OCI-M2 (cell line): Measurements from ENCODE around the gene LRRC4B.
"Not testable (repeated sequence)": the region's sequence is repeated elsewhere in the genome, so short reads cannot be mapped to it uniquely, and the experiment has no call there.

ENCODE experiments used
- DNase-seq: peaks from one replicate; lab custom pipeline; 2025; ENCODE audit not compliant: unreplicated experiment; lab: John Stamatoyannopoulos, UW

LRRC4B gene

GRCh38 chr19:50489461-50490011, 78.7 kb downstream of the LRRC4B start:
- no peak for DNase-seq

GRCh38 chr19:50488389-50489194, 79.6 kb downstream of the LRRC4B start:
- no peak for DNase-seq

GRCh38 chr19:50486823-50487515, 81.3 kb downstream of the LRRC4B start:
- no peak for DNase-seq

- no peak for DNase-seq
Measured at GRCh38 chr19:50485284-50485955, 82.8 kb downstream of the LRRC4B start.

GRCh38 chr19:50482916-50483315, 85.3 kb downstream of the LRRC4B start:
- DNase-seq: no peak

GRCh38 chr19:50482271-50482855, 85.9 kb downstream of the LRRC4B start:
- DNase-seq: no peak

- DNase-seq: no peak
Measured at GRCh38 chr19:50481351-50482149, 86.7 kb downstream of the LRRC4B start.

GRCh38 chr19:50480281-50481111, 87.7 kb downstream of the LRRC4B start:
- no peak for DNase-seq

- no peak for DNase-seq
Measured at GRCh38 chr19:50479761-50480251, 88.4 kb downstream of the LRRC4B start.

- DNase-seq: no peak
Measured at GRCh38 chr19:50478901-50479715, 89.1 kb downstream of the LRRC4B start.

- DNase-seq: no peak
Measured at GRCh38 chr19:50477751-50478515, 90.3 kb downstream of the LRRC4B start.

- no peak for DNase-seq
Measured at GRCh38 chr19:50476907-50477238, 91.4 kb downstream of the LRRC4B start.

- no peak for DNase-seq
Measured at GRCh38 chr19:50476224-50476906, 91.9 kb downstream of the LRRC4B start, which contains the start of the genes EMC10 and GARIN5A. EMC10 (plus strand) TSS chr19:50476507; CDS start chr19:50476545, 38 bp downstream. GARIN5A (minus strand) TSS chr19:50476848; CDS start chr19:50476388, 460 bp downstream.

GRCh38 chr19:50475736-50476223, 92.5 kb downstream of the LRRC4B start:
- no peak for DNase-seq

- no peak for DNase-seq
Measured at GRCh38 chr19:50475101-50475568, 93.1 kb downstream of the LRRC4B start.

GRCh38 chr19:50473336-50473735, 94.9 kb downstream of the LRRC4B start:
- not testable (repeated sequence) for DNase-seq

- DNase-seq: no peak
Measured at GRCh38 chr19:50468818-50469217, 99.4 kb downstream of the LRRC4B start.
